ENCODE measurements around the gene SPATS2L.

DNA sequence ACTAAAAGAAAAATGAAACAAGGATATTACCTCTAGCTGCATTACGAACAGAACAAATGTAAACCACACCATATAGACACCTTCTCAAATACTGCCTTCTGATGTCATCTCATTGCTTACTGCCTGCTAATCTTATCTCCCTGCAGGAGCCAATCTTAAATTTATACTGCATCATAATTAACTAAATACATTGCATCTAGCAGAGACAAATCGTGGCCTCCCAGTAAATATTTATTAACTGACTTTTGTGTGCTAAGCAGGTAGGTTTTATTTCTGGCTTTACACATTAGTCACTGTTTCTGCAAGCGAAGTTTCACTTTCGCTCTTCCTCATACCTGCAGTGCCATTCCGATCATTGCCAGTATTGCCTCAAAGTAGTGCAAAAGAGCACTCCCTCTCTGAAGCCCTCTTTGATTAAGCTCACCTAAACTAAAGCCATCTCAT is 67.5 kb downstream of the SPATS2L start:
- TF ChIP-seq, protein P1, sequence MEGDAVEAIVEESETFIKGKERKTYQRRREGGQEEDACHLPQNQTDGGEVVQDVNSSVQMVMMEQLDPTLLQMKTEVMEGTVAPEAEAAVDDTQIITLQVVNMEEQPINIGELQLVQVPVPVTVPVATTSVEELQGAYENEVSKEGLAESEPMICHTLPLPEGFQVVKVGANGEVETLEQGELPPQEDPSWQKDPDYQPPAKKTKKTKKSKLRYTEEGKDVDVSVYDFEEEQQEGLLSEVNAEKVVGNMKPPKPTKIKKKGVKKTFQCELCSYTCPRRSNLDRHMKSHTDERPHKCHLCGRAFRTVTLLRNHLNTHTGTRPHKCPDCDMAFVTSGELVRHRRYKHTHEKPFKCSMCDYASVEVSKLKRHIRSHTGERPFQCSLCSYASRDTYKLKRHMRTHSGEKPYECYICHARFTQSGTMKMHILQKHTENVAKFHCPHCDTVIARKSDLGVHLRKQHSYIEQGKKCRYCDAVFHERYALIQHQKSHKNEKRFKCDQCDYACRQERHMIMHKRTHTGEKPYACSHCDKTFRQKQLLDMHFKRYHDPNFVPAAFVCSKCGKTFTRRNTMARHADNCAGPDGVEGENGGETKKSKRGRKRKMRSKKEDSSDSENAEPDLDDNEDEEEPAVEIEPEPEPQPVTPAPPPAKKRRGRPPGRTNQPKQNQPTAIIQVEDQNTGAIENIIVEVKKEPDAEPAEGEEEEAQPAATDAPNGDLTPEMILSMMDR (tag by site-specific recombination; IDR thresholded peaks at IDR 0.05): no peak
- no peak for TF ChIP-seq MEIS1 (CRISPR knock-in tag; IDR thresholded peaks at IDR 0.05; ENCODE audit: borderline replicate concordance)
- TF ChIP-seq, protein P2, sequence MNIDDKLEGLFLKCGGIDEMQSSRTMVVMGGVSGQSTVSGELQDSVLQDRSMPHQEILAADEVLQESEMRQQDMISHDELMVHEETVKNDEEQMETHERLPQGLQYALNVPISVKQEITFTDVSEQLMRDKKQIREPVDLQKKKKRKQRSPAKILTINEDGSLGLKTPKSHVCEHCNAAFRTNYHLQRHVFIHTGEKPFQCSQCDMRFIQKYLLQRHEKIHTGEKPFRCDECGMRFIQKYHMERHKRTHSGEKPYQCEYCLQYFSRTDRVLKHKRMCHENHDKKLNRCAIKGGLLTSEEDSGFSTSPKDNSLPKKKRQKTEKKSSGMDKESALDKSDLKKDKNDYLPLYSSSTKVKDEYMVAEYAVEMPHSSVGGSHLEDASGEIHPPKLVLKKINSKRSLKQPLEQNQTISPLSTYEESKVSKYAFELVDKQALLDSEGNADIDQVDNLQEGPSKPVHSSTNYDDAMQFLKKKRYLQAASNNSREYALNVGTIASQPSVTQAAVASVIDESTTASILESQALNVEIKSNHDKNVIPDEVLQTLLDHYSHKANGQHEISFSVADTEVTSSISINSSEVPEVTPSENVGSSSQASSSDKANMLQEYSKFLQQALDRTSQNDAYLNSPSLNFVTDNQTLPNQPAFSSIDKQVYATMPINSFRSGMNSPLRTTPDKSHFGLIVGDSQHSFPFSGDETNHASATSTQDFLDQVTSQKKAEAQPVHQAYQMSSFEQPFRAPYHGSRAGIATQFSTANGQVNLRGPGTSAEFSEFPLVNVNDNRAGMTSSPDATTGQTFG (tag by site-specific recombination; IDR thresholded peaks at IDR 0.05; ENCODE audit: borderline replicate concordance): no peak
- TF ChIP-seq RBAK (tag by site-specific recombination; IDR thresholded peaks at IDR 0.05): no peak
- TF ChIP-seq ZNF76 (tag by site-specific recombination; IDR thresholded peaks at IDR 0.05; ENCODE audit: borderline replicate concordance, low read depth): no peak

Data from HEK293 (cell line).